Dermis blood vessel endothelial cell (primary cell): ENCODE results near the gene COL4A2. TPM values are rescaled to one million over a fixed set of nuclear protein-coding genes. Genes with fewer than 3 reads are reported as not detected.

Experiments
- DNase-seq: peaks from one replicate; pipeline ENCODE4 v3.0.0; 2010
- total RNA-seq: library from RNA; depleted of rRNA; stranded (reverse); fragments of >200 nt; gene quantifications from 2 replicates; pipeline ENCODE4 v1.2.3, GENCODE V29; 2014

COL4A2 gene
- total RNA-seq, 1 donor from 2014 or later: 1,320 TPM

GRCh38 chr13:110272651-110273050 is 34.4 kb upstream of the COL4A2 start:
- DNase-seq: no peak

- no peak for DNase-seq
Observed at GRCh38 chr13:110273254-110273653, 33.8 kb upstream of the COL4A2 start.

GRCh38 chr13:110274687-110275086 is 32.4 kb upstream of the COL4A2 start:
- DNase-seq: peak; percentile 39

- no peak for DNase-seq
Observed at GRCh38 chr13:110275931-110276552, 31.0 kb upstream of the COL4A2 start.

GRCh38 chr13:110276553-110276950 is 30.5 kb upstream of the COL4A2 start:
- DNase-seq: no peak

GRCh38 chr13:110277357-110277975 is 29.6 kb upstream of the COL4A2 start:
- DNase-seq: no peak

GRCh38 chr13:110278859-110279258 is 28.2 kb upstream of the COL4A2 start:
- no peak for DNase-seq

GRCh38 chr13:110279684-110280083 is 27.4 kb upstream of the COL4A2 start:
- DNase-seq: no peak

- DNase-seq: no peak
Observed at GRCh38 chr13:110280231-110280813, 26.8 kb upstream of the COL4A2 start.

- DNase-seq: no peak
Observed at GRCh38 chr13:110280985-110281688, 25.9 kb upstream of the COL4A2 start.

- DNase-seq: no peak
Observed at GRCh38 chr13:110281736-110282135, 25.3 kb upstream of the COL4A2 start.

GRCh38 chr13:110282316-110282841 is 24.7 kb upstream of the COL4A2 start:
- DNase-seq: no peak

GRCh38 chr13:110283736-110284517 is 23.2 kb upstream of the COL4A2 start:
- no peak for DNase-seq

GRCh38 chr13:110284779-110285484 is 22.2 kb upstream of the COL4A2 start:
- DNase-seq: no peak

GRCh38 chr13:110285991-110286832 is 20.9 kb upstream of the COL4A2 start:
- no peak for DNase-seq

GRCh38 chr13:110286833-110287819 is 20.0 kb upstream of the COL4A2 start:
- no peak for DNase-seq

GRCh38 chr13:110289174-110289573 is 17.9 kb upstream of the COL4A2 start:
- no peak for DNase-seq

- DNase-seq: no peak
Observed at GRCh38 chr13:110289661-110290060, 17.4 kb upstream of the COL4A2 start.

GRCh38 chr13:110290153-110290552 is 16.9 kb upstream of the COL4A2 start:
- DNase-seq: no peak

- no peak for DNase-seq
Observed at GRCh38 chr13:110290826-110291225, 16.3 kb upstream of the COL4A2 start.
